GM15510 (cell line): ENCODE results near the gene ZFAND6.

Source experiments
- POLR2A ChIP-seq: IDR thresholded peaks from 3 replicates; pipeline ENCODE4 v1.6.1; 2011; ENCODE audit warnings: borderline replicate concordance; ENCODE audit not compliant: insufficient read length; ENCODE audit errors: extremely low read depth

Gene ZFAND6

DNA sequence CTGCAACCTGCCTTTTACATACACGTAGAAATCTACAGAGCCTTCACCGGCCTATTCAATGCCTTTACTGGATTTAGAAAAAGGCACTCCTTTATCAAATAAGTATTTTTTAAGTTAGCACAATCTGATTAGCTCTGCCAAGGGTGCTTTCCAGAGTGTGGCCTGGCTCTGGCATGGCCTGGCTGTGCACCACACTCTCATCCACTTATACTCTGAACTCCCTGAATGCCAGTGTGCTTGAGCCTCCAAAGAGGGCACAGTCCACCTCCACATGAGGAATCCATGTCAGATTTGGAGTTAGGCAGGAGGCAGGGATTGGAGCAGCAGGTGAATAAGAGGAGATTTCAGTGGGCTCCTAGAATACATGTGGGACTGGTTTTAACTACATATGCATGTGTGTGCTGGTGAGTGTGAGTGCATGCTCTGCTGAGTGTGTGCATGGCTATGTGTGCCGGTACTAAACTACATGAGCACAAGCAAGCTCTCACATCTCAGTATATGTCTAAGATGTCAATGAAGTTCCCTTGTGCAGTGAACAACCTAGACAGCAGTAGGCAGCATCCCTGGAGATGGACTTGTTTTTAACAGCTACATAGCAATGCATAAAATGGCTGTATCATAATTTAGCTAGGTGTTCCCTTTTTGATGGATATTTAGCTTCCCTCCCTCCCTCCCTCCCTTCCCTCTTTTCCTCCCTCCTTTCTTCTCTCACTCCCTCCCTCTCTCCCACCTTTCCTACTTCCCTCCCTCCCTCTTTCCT, 17.8 kb upstream of the ZFAND6 start:
- TF ChIP-seq POLR2A: no peak

DNA sequence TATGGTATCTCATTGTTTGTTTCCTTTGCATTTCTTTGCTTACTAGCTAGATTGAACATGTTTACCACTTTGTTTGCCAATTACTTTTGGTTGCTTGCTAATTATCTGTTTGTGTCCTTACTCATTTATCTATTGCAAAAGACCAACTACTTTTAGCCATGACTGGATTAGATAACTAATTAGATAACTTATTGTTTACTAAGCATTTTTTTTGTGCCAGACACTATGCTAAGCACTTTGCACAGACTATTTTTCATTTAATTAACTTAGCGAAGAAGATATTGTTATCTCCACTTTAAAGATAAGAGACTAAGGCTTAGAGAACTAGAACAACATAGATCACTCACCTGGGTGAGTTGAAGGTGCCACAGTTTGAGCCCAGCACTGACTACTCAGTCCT, 16.9 kb upstream of the ZFAND6 start:
- TF ChIP-seq POLR2A: no peak

GRCh38 chr15:80049046-80049445, 10.4 kb upstream of the ZFAND6 start:
- no peak for TF ChIP-seq POLR2A

DNA sequence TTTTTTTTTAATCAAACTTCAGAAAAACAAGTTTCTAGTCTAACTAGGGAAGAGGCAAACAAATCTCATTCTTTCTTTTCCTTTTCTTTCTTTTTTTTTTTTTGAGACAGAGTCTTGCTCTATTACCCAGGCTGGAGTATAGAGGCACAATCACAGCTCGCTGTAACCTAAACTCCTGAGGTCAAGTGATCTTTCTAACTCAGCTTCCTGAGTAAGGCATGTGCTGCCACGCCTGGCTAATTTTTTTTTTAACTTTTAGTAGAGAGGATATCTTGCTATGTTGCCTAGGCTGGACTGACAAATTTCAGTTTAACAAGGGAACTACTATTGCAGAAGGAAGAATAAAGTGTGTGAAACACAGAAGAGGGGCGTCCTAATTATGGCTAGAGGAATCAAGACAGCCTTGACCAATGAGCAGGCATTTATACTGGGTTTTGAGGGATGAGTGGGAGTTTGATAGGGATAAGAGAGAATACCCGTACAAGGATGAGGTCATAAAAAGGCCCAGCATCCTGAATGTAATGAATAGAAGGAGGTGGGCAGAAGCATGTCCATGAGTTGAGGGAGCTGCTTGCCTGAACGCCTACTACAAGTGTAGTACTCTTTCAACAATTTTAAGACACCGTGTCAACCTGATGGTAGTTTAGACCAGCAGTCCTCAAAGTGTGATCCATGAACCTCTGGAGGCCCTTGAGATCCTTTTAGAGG, 6.7 kb upstream of the ZFAND6 start:
- TF ChIP-seq POLR2A: no peak

DNA sequence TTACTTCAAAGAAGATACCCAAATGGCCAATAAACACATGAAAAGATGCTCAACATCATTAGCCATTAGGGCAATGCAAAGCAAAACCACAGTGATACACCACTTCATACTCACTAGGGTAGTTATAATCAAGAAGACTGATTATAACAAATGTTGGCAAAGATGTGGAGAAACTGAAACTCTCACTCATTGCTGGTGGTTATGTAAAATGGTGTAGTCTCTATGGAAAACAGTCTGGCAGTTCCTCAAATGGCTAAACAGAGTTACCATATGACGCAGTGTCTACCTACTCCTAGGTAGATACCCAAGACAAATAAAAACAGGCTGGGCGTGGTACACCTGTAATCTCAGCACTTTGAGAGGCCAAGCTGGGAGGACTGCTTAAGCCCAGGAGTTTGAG, 3.5 kb upstream of the ZFAND6 start:
- no peak for TF ChIP-seq POLR2A

DNA sequence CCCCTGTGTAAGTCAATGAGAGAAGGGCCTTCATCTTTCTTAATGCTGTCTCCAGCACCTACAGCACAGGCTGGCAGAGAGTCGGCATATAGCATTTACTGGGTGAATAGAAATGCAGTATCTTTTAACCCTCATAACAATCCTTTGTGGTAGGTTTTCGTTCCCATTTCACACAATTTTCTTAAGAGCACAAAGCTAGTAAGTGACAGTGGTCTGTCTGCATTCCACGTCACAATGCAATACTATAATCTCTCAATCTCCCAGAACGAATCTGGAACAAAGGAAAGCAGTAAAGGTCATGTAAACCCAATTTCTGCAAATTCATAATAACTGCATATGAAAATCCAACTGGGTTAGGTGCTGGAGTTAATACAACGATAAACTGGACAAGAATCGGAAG, 1.4 kb upstream of the ZFAND6 start:
- no peak for TF ChIP-seq POLR2A

GRCh38 chr15:80059786-80060355, 395 bp downstream of the ZFAND6 start:
- peak; percentile 75 for TF ChIP-seq POLR2A

DNA sequence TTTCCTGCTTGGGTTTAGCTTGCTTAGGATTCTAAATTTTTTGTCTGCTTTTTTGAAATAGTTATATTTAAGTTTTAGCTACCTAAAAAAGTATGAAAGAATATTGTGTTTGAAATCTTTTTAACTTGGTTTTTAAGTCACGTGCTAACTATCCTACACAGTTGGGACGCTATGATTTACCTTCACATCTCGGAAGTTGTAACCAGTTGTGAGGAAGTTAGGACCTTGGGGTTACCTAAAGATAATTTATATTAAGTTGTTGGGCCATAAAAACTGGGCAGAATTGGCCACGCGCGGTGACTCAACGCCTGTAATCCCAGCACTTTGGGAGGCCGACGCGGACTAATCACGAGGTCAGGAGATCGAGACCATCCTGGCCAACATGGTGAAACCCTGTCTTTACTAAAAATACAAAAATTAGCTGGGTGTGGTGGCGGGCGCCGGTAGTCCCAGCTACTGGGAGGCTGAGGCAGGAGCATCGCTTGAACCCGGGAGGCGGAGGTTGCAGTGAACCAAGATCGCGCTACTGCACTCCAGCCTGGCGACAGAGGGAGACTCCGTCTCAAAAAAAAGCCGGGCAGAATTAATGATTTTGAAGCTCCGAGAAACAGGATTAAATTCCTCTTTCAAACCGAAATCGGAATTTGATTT, 1.0 kb downstream of the ZFAND6 start:
- TF ChIP-seq POLR2A: no peak

DNA sequence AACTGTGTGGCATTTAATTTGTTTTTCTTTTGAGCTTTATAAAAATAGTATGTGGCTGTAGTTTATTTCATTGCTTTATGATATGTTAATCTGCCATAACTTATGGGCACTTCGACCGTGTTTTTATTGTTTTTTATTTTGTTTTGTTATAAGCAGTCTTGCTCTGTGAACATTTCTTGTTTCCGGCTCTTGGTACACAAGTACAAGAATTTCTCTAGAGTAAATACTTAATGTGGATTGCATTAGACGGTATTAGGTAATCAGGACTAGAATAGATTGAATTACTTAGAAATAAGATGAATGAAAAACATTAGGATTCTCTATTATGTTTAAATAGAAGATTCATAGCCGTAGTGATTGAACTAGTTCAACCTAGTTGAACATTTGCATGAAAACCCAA, 2.1 kb downstream of the ZFAND6 start:
- TF ChIP-seq POLR2A: no peak

GRCh38 chr15:80066912-80067311, 7.4 kb downstream of the ZFAND6 start:
- no peak for TF ChIP-seq POLR2A

DNA sequence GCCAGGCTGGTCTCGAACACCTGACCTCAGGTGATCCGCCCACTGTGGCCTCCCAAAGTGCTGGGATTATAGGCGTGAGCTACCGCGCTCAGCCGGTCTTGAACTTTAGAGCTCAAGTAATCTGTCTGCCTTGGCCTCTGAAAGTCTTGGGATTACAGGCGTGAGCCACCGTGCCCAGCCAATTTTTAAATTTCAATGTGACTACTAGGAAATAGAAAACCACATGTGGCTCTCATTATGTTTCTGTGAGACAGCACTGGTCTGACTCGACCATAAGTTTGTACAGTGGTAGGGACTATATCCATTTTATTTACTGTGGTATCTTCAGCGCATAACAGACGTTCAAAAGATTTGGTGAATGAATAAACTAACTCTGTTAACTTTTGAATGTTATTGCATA, 9.1 kb downstream of the ZFAND6 start:
- no peak for TF ChIP-seq POLR2A

DNA sequence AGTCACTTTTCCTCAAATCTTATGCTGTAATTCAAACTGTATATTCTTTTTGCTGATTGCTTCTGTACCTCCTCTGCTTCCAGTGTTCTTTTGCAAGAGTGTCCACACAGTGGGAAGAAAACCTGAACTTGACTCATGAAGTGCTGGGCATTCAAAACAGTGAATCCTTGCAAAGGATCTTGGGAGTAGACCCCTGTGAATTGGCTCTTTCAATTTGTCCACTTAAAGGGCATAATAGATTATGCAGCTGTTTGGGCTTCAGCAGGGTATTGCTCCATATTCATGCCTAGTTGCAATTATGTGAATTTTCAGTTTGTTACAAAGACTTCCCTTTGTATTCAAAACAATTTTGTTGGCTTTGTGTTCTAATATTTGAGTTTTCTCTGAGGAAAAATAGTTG, 11.4 kb downstream of the ZFAND6 start:
- TF ChIP-seq POLR2A: no peak

DNA sequence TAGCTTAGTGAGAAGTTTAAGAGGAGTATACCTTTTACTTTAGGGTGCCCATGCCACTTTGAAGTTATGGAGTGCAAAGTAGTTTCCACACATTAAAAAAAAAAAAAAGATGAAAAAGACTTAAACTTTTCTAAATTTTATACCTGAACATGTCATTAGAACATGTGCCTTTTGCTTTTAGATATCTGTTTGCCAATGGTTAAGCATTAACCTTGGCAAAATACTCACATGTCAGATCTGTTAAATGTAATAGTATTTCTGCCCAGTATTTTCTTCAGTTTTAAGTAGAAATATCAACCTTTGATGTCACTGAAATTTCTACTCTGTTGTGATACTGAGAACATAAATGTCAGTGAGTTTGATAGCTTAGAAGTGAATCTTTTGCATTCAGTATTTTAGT, 12.2 kb downstream of the ZFAND6 start:
- no peak for TF ChIP-seq POLR2A

- TF ChIP-seq POLR2A: no peak
These were observed 13.0 kb downstream of the ZFAND6 start for GRCh38 chr15:80072285-80072994.

DNA sequence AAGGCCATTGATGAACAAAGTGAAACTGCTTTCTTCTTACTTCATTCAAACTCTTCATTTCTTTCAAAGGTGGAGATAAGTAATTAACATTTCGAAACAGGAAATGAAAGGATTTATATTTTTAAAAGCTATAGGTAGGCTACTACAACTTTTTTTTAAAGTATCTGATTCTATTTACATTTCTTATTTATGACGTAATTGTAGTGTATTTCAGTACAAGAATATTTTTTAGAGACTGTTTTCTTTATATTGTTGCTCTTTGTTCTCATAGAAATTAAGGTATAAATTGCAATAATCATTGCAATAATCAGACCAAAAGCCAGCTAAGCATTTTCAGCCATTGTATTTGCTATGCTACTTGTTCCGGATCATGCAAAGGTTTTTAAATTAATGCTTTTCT, 13.7 kb downstream of the ZFAND6 start:
- no peak for TF ChIP-seq POLR2A
